ENCODE data around the gene ILRUN. TPM values are rescaled to one million over a fixed set of nuclear protein-coding genes. Genes with fewer than 3 reads are reported as not detected.
A peak's percentile ranks its signal among the peaks of the same experiment; 100 is the strongest.
"Not testable (repeated sequence)": the region's sequence is repeated elsewhere in the genome, so short reads cannot be mapped to it uniquely, and the experiment has no call there.

Gene ILRUN
- 49.0 TPM for total RNA-seq

GRCh38 chr6:34696739-34697543, at the start of gene ILRUN:
Gene ILRUN (minus strand): TSS chr6:34696767. CDS start chr6:34696603, 164 bp downstream.
- ATAC-seq: peak; percentile 94

GRCh38 chr6:34745277-34746103, 48.9 kb upstream of the ILRUN start:
- peak; percentile 96 for ATAC-seq

- not testable (repeated sequence) for ATAC-seq
Measured at GRCh38 chr6:34744294-34744647, 47.7 kb upstream of the ILRUN start.

- ATAC-seq: no peak
Measured at GRCh38 chr6:34743625-34744293, 47.2 kb upstream of the ILRUN start.

GRCh38 chr6:34742094-34742493, 45.5 kb upstream of the ILRUN start:
- no peak for ATAC-seq

- no peak for ATAC-seq
Measured at GRCh38 chr6:34736823-34737222, 40.3 kb upstream of the ILRUN start.

GRCh38 chr6:34731393-34732060, 35.0 kb upstream of the ILRUN start:
- no peak for ATAC-seq

GRCh38 chr6:34729631-34730470, 33.3 kb upstream of the ILRUN start:
- ATAC-seq: no peak

- ATAC-seq: no peak
Measured at GRCh38 chr6:34726055-34726454, 29.5 kb upstream of the ILRUN start.

- no peak for ATAC-seq
Measured at GRCh38 chr6:34723203-34723602, 26.6 kb upstream of the ILRUN start.

GRCh38 chr6:34722451-34722850, 25.9 kb upstream of the ILRUN start:
- ATAC-seq: no peak

GRCh38 chr6:34720160-34720559, 23.6 kb upstream of the ILRUN start:
- ATAC-seq: not testable (repeated sequence)

GRCh38 chr6:34719646-34720045, 23.1 kb upstream of the ILRUN start:
- not testable (repeated sequence) for ATAC-seq

- no peak for ATAC-seq
Measured at GRCh38 chr6:34718976-34719375, 22.4 kb upstream of the ILRUN start.

- no peak for ATAC-seq
Measured at GRCh38 chr6:34717466-34717865, 20.9 kb upstream of the ILRUN start.

GRCh38 chr6:34714663-34715062, 18.1 kb upstream of the ILRUN start:
- peak; percentile 81 for ATAC-seq

GRCh38 chr6:34712881-34713280, 16.3 kb upstream of the ILRUN start:
- ATAC-seq: not testable (repeated sequence)

- ATAC-seq: peak; percentile 50
Measured at GRCh38 chr6:34709386-34709785, 12.8 kb upstream of the ILRUN start.

- no peak for ATAC-seq
Measured at GRCh38 chr6:34705241-34705640, 8.7 kb upstream of the ILRUN start.

- no peak for ATAC-seq
Measured at GRCh38 chr6:34701199-34701598, 4.6 kb upstream of the ILRUN start.

- no peak for ATAC-seq
Measured at GRCh38 chr6:34697904-34698559, 1.5 kb upstream of the ILRUN start.

All from esophagus mucosa (tissue), 1 donor.